Right lobe of liver (tissue), 6 donors: ENCODE measurements around the gene DAGLA. TPM values are rescaled to one million over a fixed set of nuclear protein-coding genes. Genes with fewer than 3 reads are reported as not detected.

Experiments
- ATAC-seq, 4 donors: fragments of 200-7000 bp; cut with Tn5 transposase; one replicate each; pipeline ENCODE4 v1.9.1; 2020; ENCODE audit warnings: mild to moderate bottlenecking in 4 of 4, moderate library complexity in 4 of 4
- DNase-seq, 3 donors: peaks; one replicate each; pipeline ENCODE4 v3.0.0-alpha.2; 2020
- H3K27ac ChIP-seq, 3 donors: fragments of 200-600 bp; one replicate each; pipeline ENCODE4 v1.8.0; 2022
- H3K27me3 ChIP-seq, 2 donors: fragments of 200-600 bp; one replicate each; pipeline ENCODE4 v1.8.0; 2022
- H3K36me3 ChIP-seq, 4 donors: fragments of 200-600 bp; sonication (generic) in 1 of 4; one replicate each; pipeline versions ENCODE4 v1.5.1 to v1.8.0; 2017 to 2022; ENCODE audit warnings: control low read depth in 1 of 4
- H3K4me1 ChIP-seq, 4 donors: fragments of 200-600 bp; sonication (generic) in 1 of 4; one replicate each; pipeline versions ENCODE4 v1.5.1 to v1.8.0; 2017 to 2022; ENCODE audit warnings: control low read depth in 1 of 4
- H3K4me3 ChIP-seq, 3 donors: fragments of 200-600 bp; one replicate each; pipeline ENCODE4 v1.8.0; 2022
- H3K9me3 ChIP-seq, 4 donors: fragments of 200-600 bp; sonication (generic) in 1 of 4; one replicate each; pipeline versions ENCODE4 v1.5.1 to v1.8.0; 2017 to 2022; ENCODE audit warnings: control low read depth in 1 of 4
- POLR2A ChIP-seq: fragments of 450-650 bp; IDR thresholded peaks from one replicate; pipeline ENCODE4 v1.6.1; 2017; ENCODE audit warnings: antibody characterized with exemption, mild to moderate bottlenecking
- WGBS: methylation state at CpG from one replicate; pipeline ENCODE4 v1.1.6; 2018; ENCODE audit warnings: low coverage, low lambda C conversion rate; ENCODE audit not compliant: insufficient coverage; ENCODE audit errors: missing lambda C conversion rate; 5-methylcytosine and 5-hydroxymethylcytosine counted together
- intact Hi-C, 2 donors: fragments of 100-400 bp; cut with DNase I; formaldehyde crosslinking; loops; one replicate each; pipeline versions ENCODE4 v1.11.2 to v1.14.1; 2022
- total RNA-seq, 6 experiments: library from RNA; depleted of rRNA in 2 of 6; stranded (reverse); fragments of >200 nt in 2 of 6; fragmentation: NEBNext Ultra II Directional in 3 of 6; extraction: Animal tissue kit (Norgen Biotek cat#: 25700) in 3 of 6; gene quantifications; one replicate each; pipeline versions ENCODE4 v1.1.0 to v1.2.4, GENCODE V29; 2016 to 2023
- TF ChIP-seq, protein P1 (sequence below), 4 donors: fragments of 200-600 bp in 3 of 4; fragments of 450-650 bp in 1 of 4; IDR thresholded peaks; one replicate each; pipeline versions ENCODE4 v1.5.1 to v1.8.0; 2016 to 2022; ENCODE audit warnings: antibody characterized with exemption in 4 of 4, mild to moderate bottlenecking in 2 of 4
- donor health status: DM: no; HTN: yes; CAD: no.
- donor health status: DM: no; HTN: no; CAD: no.
- donor health status: DM: no; HTN: no; CAD: no.
- donor health status: DM: no; HTN: yes; CAD: no.
- donor health status: DM: no; HTN: yes; CAD: no.

The DAGLA gene
- total RNA-seq, 6 experiments from 2014 or later: 0.33 to 5.5 (median 0.79) TPM

DNA sequence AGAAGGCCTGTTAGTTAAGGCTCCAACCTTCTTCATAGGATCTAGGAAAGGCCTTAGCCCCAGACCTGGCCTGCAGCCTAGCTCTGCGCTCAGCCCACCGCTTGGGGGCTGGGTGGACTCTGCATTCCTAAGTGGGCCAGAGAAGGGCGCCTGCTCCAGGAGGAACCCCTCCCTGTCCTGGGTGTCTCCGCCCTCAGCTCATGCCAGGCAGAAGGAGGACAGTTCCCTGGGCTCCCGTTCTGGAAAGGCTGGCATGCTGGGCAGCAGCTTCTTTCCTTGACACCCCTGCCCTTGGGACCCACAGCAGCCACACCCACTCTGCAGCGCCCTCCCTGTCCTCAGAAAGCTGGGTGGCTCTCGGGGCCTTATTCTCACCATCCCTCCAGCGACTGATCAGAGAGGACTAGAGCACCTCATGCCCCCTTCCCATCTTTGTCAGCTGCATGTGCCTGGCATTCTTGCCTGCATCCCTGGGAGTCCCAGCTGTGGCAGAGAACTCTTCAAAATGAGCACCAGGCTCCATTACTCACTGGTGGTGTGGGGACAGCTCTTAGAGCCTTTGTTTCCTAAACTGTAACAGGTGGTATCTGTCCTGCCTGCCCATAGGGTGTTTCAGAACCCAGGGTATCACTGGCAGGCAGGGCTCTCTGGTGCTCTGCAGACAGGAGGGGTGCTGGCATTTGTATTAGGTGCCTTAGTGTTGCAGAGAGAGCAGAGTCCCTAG, 51.9 kb downstream of the DAGLA start:
- intact Hi-C loops: loop anchor here in 1 of 2 donors (10.0 kb wide), 1 partner anchor 57 kb away; no protein-coding TSS in a partner anchor
- TF ChIP-seq POLR2A: no peak
- TF ChIP-seq, protein P1, sequence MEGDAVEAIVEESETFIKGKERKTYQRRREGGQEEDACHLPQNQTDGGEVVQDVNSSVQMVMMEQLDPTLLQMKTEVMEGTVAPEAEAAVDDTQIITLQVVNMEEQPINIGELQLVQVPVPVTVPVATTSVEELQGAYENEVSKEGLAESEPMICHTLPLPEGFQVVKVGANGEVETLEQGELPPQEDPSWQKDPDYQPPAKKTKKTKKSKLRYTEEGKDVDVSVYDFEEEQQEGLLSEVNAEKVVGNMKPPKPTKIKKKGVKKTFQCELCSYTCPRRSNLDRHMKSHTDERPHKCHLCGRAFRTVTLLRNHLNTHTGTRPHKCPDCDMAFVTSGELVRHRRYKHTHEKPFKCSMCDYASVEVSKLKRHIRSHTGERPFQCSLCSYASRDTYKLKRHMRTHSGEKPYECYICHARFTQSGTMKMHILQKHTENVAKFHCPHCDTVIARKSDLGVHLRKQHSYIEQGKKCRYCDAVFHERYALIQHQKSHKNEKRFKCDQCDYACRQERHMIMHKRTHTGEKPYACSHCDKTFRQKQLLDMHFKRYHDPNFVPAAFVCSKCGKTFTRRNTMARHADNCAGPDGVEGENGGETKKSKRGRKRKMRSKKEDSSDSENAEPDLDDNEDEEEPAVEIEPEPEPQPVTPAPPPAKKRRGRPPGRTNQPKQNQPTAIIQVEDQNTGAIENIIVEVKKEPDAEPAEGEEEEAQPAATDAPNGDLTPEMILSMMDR (IDR thresholded peaks at IDR 0.05): no peak
- WGBS: 89% methylated on average over 3 of the region's 8 CpGs
- H3K9me3 ChIP-seq: no peaks in the 10 kb centered on the region
- ATAC-seq: no peak
- H3K36me3 ChIP-seq: peaks cover 0 to 2% (median 0%) of the 10 kb centered on the region in 4 donors
- H3K4me1 ChIP-seq: no peaks in the 10 kb centered on the region
- H3K4me3 ChIP-seq: no peak overlapping the region
- no peaks in the 10 kb centered on the region for H3K27me3 ChIP-seq
- no peak overlapping the region for H3K27ac ChIP-seq
- no peak for DNase-seq

DNA sequence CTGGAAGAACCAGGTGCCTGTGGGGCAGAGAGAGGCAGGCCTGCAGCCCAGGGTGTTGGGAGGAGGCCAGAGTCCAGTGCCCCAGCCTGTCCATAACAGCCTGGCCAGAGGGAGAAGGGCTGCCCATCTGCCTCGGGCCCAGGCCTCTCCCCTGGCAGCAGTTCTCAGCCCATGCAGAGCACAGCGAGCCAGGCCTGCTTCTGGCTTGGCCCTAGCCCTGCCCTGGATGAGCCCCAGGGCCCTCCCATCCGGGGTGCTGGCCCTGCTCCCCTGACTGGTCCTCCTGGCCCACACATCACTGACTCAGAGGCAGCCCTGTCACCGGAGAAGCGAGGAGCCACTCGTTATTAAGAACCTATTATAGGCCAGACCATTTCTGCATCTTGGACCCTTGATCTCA, 52.5 kb downstream of the DAGLA start:
- 62% methylated on average over 3 of the region's 6 CpGs for WGBS
- Histone ChIP-seq H3K27me3 (no peaks in the 10 kb centered on the region), H3K36me3 (peaks cover 0 to 2% (median 0%) of the 10 kb centered on the region in 4 donors), H3K27ac (no peak overlapping the region), H3K9me3 (no peaks in the 10 kb centered on the region), H3K4me3 (no peak overlapping the region), H3K4me1 (no peaks in the 10 kb centered on the region)
- ATAC-seq (no peak), DNase-seq (no peak)
- intact Hi-C loops: loop anchor here in 1 of 2 donors (10.0 kb wide), 1 partner anchor 58 kb away; no protein-coding TSS in a partner anchor
- TF ChIP-seq, protein P1 (IDR thresholded peaks at IDR 0.05): no peak
- TF ChIP-seq POLR2A: no peak

DNA sequence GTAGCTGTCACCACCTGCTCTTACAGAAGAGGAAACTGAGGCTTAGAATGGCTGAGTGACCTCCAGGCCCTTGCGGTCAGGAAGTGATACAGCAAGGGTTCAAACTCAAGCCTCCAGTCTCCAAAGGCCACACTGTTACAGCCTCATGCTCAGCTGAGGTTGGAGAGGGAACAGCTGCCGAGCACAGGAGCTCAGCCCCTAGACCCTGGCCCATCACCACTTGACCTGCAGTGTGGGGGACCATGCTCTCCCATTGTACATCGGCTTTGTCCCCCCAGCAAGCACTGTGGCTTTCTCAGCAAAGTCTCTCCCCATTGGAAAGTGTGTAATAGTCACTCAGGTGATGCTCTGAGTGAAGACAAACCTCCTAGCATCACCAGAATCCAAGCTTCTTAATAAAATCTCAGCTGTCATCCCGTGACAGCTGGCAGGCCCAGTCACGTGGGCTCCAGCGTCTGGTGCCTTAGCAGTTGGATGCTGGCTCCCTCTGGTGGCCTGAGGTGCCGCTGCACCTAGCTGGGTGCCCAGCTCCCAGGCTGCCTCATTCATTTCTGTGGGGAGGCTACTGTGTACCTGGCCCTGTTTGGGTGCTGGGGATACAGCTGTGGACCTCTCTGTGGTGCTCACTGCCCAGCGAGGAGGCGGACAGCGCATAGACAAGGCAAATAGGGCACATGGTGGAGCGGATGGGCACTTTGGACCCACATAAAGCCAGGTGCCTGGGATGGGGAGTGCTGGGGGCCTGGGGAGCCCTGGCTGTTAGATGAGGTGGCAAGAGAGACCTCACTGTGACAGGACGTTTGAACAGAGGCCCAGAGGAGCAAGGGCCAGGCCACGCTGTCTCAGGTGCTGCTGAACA, 53.2 kb downstream of the DAGLA start:
- WGBS: 11% methylated on average over 10 of the region's 13 CpGs
- H3K27me3 ChIP-seq: no peaks in the 10 kb centered on the region
- intact Hi-C loops: loop anchor here in 1 of 2 donors (10.0 kb wide), 1 partner anchor 59 kb away; no protein-coding TSS in a partner anchor
- H3K27ac ChIP-seq: no peak overlapping the region
- H3K4me1 ChIP-seq: no peaks in the 10 kb centered on the region
- no peaks in the 10 kb centered on the region for H3K9me3 ChIP-seq
- H3K4me3 ChIP-seq: no peak overlapping the region
- no peak for TF ChIP-seq POLR2A
- TF ChIP-seq, protein P1 (IDR thresholded peaks at IDR 0.05): peak; percentile 97 to 100 (median 99)
- DNase-seq: peak; percentile 86 to 87 (median 87)
- peak; percentile 89 to 98 (median 95) for ATAC-seq
- peaks cover 0 to 2% (median 0%) of the 10 kb centered on the region in 4 donors for H3K36me3 ChIP-seq

DNA sequence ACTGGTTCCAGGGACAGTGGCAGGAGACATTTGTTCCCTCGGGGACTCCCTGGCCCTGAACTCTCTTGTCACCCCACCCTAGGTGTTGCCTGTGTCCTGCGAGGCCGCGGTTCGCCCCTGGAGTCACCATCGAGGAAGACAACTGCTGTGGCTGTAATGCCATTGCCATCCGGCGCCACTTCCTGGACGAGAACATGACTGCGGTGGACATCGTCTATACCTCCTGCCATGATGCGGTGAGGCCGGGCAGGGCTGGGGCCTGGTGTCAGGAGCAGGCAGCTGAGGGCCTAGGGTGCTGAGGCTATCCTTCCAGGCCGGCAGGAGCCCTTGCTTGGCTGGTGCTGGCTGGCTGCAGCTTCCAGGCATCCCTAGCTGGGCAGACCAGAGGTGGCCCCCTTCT, 54.6 kb downstream of the DAGLA start:
- intact Hi-C loops: loop anchor here in 1 of 2 donors (10.0 kb wide), 1 partner anchor 60 kb away; no protein-coding TSS in a partner anchor
- Histone ChIP-seq H3K4me3 (no peak overlapping the region), H3K27me3 (no peaks in the 10 kb centered on the region), H3K27ac (no peak overlapping the region), H3K9me3 (no peaks in the 10 kb centered on the region), H3K4me1 (no peaks in the 10 kb centered on the region), H3K36me3 (peaks cover 0 to 2% (median 0%) of the 10 kb centered on the region in 4 donors)
- DNase-seq: no peak
- 88% methylated on average over 5 of the region's 14 CpGs for WGBS
- TF ChIP-seq POLR2A: no peak
- TF ChIP-seq, protein P1 (IDR thresholded peaks at IDR 0.05): no peak
- ATAC-seq: no peak
